Activated effector memory CD4-positive, alpha-beta T cell treated with anti-CD3 and anti-CD28 coated beads, Interleukin-2, amount 50 U/mL, for 16 hours (primary cell): ENCODE measurements around the gene NAXD.
"Not testable (repeated sequence)": the region's sequence is repeated elsewhere in the genome, so short reads cannot be mapped to it uniquely, and the experiment has no call there.

Source experiments
- DNase-seq: peaks from one replicate; pipeline ENCODE4 v3.0.0-alpha.2; 2020

Gene NAXD

DNA sequence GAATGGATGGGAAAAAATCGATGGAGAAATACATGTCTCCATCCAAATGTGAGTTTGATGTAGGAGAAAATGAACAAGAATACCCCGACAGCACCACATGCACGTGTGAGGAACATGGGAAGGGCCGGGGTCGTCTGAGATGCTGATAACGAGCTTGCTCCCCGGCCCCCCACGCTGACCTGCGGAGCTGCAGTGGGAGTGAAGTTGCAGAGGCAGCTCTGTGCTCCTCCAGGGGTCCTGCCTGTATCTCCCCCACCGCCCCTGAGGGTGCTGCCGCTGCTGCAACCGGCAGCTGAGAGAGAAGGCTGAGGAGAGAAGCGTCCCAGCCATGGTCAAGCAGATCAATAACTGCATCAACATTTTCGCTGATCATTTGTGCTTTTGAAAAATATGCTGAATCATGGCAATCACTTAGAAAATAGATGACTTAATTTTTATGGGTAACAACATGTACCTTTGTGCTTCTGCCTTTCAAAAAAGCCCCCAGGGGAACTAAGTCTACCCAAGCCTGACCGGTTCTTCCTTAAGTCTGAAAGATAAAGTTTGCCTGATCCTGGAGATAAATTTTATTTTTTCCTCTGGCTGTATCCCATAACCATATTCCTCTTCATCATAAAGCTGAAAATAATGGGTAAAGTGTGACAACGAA lies 18.2 kb upstream of the NAXD start:
- DNase-seq, result no peak

GRCh38 chr13:110600261-110600819 lies 15.0 kb upstream of the NAXD start:
- no peak for DNase-seq

GRCh38 chr13:110600980-110601379 lies 14.4 kb upstream of the NAXD start:
- DNase-seq, result no peak

DNA sequence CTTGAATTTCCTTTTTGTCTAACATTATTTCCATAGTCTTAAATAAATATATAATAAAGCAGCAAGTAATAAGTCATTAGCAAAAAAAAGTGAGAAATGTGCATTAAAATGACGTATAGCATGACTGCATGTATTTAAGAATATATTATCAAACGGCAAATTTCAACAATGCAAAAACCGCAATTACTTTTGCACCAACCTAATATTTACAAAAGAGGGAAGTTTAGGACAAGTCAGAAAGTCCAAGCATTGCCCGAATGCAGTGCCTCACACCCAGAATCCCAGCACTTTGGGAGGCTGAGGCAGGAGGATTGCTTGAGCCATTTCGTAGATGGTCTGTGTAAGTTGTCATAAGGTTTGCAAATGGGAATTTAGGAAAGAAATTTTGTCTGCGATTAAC lies 10.2 kb upstream of the NAXD start:
- DNase-seq, result no peak

DNA sequence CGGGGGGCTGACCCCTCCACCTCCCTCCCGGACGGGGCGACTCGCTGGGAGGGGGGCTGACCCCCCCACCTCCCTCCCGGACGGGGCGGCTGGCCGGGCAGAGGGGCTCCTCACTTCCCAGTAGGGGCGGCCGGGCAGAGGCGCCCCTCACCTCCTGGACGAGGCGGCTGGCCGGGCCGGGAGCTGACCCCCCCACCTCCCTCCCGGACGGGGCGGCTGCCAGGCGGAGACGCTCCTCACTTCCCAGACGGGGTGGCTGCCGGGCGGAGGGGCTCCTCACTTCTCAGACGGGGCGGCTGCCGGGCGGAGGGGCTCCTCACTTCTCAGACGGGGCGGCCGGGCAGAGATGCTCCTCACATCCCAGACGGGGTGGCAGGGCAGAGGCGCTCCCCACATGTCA lies 9.1 kb upstream of the NAXD start:
- DNase-seq, result not testable (repeated sequence)

GRCh38 chr13:110607675-110608224 lies 7.6 kb upstream of the NAXD start:
- DNase-seq, result no peak

GRCh38 chr13:110610955-110611595 lies 4.3 kb upstream of the NAXD start:
- no peak for DNase-seq

DNA sequence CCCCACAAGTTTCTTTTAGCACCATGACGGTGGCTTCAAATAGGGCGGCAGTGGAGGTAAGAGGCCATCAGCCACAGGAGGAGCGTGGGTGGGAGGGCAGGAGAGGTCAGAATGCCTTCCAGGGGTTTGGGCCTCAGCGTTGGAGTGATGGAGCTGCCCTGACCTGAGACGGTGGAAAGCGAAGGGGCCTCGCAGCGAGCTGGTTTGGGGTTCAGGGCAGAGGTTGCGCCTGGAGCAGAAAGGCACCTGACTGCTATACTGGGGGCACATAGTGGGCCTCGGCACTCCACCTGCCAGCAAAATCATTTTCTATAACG lies 382 bp upstream of the NAXD start:
- no peak for DNase-seq

DNA sequence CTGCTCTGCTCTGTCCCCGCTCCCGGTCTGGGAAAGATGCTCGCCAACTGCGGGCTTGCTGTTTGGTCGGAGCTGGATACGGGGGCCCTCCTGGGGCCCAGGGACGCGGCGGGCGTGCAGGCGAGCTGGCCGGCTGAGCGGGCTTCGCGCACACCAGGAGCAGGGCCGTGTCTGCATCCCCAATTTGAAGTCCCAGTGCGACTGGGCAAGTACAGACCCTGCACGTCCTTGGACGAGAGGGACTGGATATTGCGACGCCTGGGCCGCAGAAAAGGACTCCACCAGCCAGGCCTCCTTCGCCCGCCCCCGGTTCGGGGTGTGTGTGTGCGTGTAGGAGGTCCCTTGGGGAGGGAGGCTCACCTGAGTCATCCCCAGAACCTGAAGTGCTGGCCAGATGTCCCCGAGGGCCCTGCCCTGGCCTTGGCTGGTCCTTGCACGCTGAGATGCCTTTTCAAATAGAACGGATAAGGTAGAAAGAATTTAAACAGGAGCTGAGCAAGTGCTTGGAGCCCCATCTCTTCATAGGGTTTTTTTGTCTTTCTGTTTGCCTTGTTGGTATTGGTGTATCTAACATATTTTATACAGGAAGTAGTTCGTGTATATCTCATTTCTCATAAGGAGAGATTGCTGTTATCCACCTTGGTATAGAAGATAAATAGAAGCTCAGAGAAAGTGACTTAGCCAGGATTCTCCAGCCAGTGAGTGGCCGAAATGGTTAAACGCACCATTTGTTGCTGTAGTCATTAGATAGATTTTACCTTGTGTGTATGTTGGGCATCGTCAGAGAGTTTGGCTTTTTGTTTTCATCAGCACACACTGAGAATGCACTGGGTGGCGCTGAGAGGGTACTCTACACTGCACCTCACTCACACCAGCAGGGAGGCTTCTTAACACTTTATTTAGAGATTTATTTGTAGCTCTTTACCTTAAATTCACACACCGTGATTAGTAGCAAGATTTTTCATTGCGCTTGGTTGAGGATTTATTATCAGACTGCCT lies 1.1 kb downstream of the NAXD start:
- peak; percentile 80 for DNase-seq

DNA sequence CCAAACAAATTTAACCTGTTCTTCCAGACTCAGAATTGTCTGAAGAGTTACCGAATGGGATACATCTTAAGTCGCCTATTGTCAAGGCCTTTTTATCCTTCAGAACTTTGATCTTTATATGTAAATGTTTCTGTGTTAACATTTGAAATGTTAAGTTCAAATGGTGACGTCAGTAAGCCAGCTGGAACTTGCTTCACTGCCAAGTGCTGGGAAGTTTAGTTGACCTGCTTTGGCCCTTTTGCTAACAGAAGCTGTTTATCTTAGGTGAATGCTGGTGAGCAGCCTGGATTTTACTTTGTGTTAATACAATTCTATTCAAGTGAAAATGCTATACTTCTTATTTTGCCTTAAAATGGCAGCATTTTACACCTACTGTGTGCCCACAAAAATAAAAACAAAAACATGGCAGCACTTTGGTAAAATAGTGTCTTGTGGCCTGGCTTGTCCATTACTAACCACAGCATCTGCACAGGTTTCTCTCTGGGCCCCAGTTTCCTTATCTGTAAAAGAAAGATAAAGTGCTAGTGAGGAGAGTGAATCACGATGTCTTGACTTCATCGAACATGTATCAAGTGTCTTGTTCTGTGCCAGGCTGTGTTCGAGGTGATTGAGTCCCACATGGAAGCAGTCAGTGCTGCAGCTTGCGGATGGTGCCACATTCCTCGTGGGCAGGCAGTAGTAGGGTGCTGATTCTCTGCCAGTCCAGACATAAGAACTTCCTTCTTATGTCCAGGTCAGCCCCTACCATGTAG lies 2.2 kb downstream of the NAXD start:
- DNase-seq, result no peak

GRCh38 chr13:110618167-110618566 lies 2.8 kb downstream of the NAXD start:
- DNase-seq, result no peak

DNA sequence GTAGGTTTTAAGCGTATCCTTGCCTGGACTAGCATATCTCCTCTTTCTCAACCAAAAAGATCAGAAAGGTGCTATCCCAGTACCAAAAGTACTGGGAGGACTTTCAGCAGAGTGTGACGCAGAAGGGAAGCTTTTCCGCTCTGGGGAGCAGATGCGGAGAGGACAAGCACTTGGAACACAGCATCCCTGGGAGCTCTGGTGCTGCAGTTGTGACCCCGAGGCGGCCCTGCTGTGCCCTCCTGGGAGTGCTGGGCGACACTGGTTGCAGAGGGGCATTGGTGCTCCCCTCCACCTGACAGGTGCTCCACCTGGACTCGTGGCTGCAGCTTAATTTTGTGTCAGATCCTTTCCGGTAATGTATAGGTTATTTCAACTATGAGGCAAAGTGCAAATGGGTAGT lies 3.4 kb downstream of the NAXD start:
- DNase-seq, result no peak

GRCh38 chr13:110620596-110620995 lies 5.3 kb downstream of the NAXD start:
- DNase-seq, result no peak

- no peak for DNase-seq
Observed at GRCh38 chr13:110624766-110625756, 9.7 kb downstream of the NAXD start.

- DNase-seq, result no peak
Observed at GRCh38 chr13:110625771-110626321, 10.5 kb downstream of the NAXD start.

GRCh38 chr13:110626521-110626920 lies 11.2 kb downstream of the NAXD start:
- DNase-seq, result no peak

DNA sequence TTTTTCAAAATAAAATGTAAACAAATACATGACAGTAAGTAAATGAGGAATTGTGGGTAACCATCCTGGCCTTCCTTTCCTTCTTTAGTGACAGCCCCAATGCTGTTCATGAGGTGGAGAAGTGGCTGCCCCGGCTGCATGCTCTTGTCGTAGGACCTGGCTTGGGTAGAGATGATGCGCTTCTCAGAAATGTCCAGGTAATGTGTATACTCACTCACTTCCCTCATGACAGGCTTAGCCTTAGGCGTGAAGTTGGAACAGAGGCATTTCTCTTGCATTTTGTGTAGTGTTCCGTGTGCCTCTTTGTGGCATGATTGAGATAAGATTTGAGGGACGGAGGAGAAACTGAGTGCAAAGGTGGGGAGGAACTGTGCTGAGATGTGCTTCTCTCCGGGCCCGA lies 12.0 kb downstream of the NAXD start:
- DNase-seq, result no peak

GRCh38 chr13:110627761-110628476 lies 12.6 kb downstream of the NAXD start:
- no peak for DNase-seq

DNA sequence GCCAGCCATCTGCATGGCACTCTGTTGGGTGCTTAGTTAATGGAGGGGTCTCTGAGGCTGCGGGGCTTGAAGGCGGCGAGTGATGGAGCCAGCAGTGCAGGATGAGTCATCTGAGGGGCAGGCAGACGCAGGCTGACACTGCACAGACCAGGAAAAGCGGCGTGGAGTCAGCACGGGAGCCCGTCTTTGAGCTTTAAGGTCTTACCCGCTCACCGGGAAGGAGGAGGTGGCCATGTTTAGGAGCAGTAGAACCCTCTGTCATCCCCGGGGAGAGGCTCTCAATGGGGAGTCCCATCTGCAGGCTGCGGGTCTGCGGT lies 13.1 kb downstream of the NAXD start:
- DNase-seq, result no peak

GRCh38 chr13:110628952-110629701 lies 13.8 kb downstream of the NAXD start:
- no peak for DNase-seq
